T47D (cell line): ENCODE measurements around the gene HSPB1.
"Not testable (repeated sequence)": the region's sequence is repeated elsewhere in the genome, so short reads cannot be mapped to it uniquely, and the experiment has no call there.

Experiments used
- DNase-seq, 2 experiments: peaks; one replicate each; pipeline versions ENCODE4 v3.0.0 to v3.0.0-alpha.2; 2011 to 2012; ENCODE audit warnings: low read depth in 1 of 2, low spot score in 1 of 2
- JUND ChIP-seq: IDR thresholded peaks from 2 replicates; pipeline ENCODE4 v1.6.1; 2012; ENCODE audit warnings: low read depth
- in situ Hi-C: cut with HindIII; loops from 2 replicates; pipeline ENCODE4 v1.10.0; 2016; ENCODE audit warnings: low sequenced_read_pairs, low pct_unique_long_range_greater_than_20kb

Gene HSPB1

DNA sequence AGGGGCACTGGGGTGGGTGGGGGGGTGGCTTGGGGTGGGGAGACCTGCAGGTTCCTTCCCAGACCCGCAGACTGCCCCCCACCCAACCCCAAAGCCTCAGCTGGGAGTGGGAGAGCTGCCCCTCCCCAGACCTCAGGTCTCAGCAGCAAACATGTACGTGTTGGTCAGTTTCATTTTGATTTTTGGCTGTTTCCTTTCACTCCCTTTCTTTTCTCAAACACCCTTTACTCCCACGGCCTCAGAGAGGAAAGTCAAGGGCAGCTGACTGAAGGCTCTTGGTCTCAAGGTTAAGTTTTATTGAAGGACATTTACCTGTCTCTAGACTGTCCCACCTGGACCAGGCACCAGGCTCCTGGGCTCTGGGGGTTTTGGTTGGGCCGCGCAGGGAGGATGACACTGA is 34.1 kb upstream of the HSPB1 start:
- DNase-seq, result no peak
- no peak for TF ChIP-seq JUND
- in situ Hi-C loops, result no loop called here

DNA sequence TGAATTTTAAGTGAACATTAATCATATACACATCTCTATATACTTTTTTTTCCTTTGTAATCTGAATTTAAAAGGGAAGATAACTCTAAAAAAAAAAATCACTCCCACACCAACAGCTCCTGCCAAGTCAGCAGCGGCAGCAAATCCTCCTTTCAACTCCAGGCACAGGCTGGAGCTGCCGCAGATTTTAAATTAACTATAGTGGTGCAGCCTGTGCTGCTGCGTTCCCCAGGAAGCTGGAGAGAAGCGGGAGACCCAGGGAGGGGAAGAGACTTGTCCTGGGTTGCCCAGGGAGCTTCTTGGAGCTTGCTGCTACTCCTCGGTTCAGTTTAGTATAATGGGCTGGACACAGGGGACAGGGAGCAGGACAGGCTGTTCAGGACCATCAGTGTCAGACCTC is 32.6 kb upstream of the HSPB1 start:
- in situ Hi-C loops, result no loop called here
- no peak for DNase-seq
- TF ChIP-seq JUND, result no peak

DNA sequence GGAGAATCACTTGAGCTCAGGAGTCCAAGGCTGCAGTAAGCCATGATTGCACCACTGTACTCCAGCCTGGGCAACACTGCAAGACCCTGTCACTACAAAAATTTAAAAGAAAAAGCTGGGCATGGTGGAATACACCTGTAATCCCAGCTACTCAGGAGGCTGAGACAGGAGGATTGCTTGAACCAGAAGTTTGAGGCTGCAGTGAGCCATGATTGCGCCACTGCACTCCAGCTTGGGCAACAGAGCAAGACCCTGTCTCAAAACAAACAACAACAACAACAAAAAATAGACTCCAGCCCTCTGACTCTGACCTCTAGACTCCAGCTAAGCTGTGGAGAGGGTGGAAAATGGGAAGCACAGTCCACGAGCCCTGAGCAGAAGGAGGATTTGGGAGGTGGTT is 31.1 kb upstream of the HSPB1 start:
- in situ Hi-C loops, DNase-seq: not testable (repeated sequence)

DNA sequence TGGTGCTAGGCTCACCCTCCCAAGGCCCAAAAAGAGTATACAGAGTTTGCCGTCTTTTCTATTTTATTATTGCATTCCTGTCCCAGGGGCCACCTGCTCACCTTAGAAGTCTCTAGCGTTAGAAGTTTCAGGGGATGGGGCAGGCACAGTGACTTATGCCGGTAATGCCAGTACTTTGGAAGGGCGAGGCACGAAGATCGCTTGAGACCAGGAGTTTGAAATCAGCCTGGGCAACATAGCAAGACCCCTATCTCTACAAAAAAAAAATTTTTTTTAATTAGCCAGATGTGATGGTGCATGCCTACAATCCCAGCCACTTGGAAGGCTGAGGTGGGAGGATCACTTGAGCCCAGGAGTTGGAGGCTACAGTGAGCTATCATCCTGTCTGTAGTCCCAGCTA is 30.3 kb upstream of the HSPB1 start:
- in situ Hi-C loops, result no loop called here
- no peak for DNase-seq
- no peak for TF ChIP-seq JUND

DNA sequence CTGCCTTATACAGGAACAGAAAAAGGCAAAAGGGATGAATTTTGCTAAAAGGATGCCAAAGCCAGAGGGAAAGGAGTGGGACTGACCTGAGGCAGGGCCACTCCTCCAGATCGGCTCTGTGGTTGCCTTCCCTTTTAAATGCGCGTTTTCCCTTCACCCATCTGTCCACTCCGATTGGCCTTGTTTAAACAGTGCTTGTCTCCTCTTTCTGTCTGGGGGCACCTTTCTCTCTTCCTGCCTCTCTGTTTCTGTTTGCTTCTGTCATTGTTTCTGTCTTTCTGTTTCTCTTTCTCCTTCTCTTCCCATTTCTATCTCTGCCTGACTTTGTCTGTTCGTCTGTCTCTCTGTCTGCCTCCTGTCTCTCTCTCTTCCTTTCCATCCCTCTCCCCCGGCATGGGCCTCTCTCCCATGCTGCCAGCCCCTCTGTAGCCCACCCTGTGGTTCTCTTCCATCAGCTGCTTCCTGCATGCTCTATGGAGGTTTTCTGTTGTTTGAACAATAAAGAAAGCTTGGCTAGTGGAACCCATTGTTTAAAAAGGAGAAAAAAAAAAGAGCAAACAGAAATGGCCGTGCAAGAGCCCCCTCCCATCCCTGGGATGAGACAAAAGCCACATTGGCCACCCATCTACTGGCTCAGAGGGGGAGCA is 29.5 kb upstream of the HSPB1 start:
- DNase-seq, result no peak
- TF ChIP-seq JUND, result no peak
- in situ Hi-C loops, result no loop called here

DNA sequence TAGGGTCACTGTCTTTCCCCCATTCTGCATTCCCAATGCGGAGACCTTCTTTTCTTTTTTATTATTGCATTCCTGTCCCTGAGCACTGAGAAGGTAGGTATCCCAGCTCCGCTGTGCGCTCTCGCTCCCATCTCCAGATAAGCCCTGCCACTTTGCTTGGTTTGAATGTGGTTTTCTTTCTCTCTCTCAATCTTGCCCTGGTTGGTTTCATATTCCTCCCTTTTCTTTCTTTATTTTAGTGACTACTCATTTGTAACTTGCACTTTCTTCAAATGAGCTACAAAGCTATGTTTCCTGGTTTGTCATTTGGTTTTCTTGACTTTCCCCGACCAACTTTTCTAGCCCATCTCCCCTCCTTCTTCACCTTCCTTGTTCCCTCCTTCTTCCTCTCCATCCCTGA is 29.0 kb upstream of the HSPB1 start:
- in situ Hi-C loops, result no loop called here
- TF ChIP-seq JUND, result no peak

DNA sequence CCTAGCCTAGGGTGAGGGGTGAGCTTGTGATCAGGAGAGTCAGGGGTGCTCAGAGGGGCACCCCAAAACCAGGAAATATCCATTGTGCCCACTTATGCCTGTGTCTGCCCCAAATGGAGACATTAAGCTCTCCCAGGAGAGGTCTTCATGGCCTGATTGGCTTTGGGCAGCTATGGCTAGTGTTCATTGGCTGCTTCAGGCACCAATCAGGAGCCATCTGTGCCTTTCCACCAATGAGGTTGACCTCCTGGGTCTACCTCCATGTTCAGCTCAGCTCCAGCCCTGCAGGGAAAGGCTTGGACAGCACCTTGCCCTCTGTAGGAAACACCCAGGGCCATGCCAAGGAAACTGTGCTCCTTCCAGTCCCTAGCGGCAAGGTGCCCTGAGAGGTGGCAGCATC is 23.9 kb upstream of the HSPB1 start:
- DNase-seq, result peak in 1 of 2 experiments; percentile 77
- in situ Hi-C loops, result no loop called here
- no peak for TF ChIP-seq JUND

More for the DNA sequence above, 29.0 kb upstream of the HSPB1 start:
- no peak for DNase-seq

DNA sequence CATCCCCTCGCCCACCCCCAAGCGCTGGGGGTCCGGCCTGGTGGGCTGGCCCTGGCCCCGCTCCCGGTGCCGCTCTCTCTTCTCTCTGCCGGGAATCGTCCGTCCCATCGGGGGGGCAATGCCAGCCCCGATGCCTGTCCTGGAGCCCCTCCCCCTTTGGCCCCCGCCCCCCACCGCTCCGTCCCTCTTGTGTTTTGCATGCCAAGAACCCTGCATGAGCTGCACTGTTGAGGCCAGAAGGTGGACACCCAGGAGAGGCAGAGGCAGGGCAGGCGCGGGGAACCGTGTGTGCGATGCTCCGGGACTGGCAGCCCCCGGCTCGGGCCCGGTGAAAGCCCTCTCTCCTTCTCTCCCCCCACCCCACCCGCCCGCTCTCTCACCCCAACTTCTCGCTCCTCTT is 22.1 kb upstream of the HSPB1 start:
- TF ChIP-seq JUND, result no peak
- in situ Hi-C loops, result no loop called here
- DNase-seq, result no peak

DNA sequence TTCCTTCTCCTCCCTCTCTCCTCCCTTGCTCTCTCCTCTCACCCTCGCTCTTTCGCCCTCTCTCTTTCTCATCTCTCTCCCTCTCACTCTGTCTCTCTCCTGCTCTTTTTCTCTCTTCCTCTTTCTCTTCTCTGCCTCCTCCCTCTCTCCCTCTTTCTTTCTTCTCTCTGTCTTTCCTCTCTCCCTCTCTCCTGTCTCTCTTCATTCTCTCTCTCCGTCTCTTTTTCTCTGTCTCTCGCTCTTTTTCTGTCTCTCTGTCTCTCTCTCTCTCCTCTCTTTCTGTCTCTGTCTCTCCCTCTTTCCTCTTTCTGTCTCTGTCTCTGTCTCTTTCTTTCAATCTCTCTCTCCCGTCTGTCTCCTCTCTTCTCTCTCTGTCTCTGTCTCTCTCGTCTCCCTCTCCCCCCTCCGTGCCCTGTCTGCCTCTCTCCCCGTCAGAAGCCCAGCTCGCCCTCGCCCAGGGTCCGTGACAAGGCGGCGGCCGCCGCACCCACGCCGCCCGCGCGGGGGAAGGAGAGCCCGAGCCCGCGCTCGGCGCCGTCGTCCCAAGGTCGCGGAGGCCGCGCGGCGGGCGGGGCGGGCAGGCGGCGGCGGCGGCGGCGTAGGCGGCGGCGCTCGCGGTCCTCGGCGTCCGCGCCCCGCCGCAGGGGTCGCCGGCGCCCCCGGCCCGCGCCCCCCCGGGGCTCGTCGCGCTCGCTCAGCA is 21.3 kb upstream of the HSPB1 start:
- in situ Hi-C loops, result no loop called here
- no peak for DNase-seq
- TF ChIP-seq JUND, result no peak

DNA sequence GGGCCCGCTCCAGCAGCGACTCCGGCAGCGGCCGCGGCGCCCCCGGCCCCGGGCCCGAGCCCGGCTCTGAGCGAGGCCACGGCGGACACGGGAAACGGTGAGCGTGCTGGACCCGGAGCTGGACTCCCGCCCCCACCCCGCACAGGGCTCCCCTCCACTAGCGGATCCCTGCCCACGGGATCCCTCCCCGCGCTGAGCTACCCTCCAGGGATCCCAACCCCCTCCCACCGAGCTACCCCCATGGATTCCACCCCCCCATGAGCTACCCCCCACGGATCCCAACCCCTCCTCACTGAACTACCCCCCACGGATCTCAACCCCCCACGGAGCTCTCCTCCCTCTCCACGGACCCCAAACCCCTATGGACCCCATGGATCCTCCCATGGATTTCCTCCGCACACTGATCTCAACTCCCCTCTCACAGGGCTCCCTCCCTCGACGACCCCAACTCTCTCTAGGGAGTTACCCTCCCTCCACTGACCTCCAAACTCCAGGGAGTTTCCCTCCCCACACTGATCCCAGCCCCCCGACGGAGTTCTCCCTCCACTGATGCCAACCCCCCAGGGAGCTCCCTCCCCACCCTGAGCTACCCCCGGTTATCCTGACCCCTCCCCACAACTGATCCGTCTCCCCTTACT is 20.6 kb upstream of the HSPB1 start:
- in situ Hi-C loops, result no loop called here
- no peak for TF ChIP-seq JUND
- DNase-seq, result no peak

DNA sequence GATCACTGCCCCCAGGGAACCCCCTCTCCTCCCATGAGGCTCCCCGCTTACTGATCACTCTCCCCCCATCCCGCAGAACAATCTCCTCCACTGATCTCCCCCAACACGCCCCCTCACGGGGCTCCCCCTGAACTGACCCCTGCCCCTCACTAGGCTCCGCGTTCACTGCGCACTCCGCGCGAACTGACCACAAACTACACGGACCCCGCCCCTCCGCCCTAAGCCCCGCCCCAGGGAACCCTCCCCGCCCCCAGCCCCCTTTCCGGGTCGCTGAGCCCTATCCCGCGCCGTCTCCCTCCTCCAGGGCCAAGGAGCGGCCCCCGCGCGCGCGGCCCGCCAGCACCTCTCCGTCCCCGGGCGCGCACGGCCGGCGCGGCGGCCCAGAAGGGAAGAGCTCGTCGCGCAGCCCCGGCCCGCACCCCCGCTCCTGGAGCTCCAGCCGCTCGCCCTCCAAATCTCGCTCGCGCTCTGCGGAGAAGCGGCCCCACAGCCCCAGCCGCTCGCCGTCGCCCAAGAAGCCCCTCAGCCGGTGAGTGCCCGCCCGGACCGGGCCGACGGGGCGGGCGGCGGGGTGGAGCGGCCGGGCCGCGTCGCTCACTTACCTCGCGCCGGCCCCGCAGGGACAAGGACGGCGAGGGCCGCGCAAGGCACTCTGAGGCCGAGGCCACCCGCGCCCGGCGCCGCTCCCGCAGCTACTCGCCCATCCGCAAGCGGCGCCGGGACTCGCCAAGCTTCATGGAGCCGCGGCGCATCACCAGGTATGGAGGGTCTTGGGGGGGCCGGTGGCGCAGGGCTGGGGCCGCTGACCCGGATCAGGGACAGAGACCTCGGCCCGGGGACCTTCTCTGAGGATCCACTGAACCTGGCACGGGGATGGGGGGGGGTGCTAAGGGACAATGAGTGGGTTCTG is 19.9 kb upstream of the HSPB1 start:
- in situ Hi-C loops, result no loop called here
- DNase-seq, result peak; percentile 47 to 51
- no peak for TF ChIP-seq JUND

DNA sequence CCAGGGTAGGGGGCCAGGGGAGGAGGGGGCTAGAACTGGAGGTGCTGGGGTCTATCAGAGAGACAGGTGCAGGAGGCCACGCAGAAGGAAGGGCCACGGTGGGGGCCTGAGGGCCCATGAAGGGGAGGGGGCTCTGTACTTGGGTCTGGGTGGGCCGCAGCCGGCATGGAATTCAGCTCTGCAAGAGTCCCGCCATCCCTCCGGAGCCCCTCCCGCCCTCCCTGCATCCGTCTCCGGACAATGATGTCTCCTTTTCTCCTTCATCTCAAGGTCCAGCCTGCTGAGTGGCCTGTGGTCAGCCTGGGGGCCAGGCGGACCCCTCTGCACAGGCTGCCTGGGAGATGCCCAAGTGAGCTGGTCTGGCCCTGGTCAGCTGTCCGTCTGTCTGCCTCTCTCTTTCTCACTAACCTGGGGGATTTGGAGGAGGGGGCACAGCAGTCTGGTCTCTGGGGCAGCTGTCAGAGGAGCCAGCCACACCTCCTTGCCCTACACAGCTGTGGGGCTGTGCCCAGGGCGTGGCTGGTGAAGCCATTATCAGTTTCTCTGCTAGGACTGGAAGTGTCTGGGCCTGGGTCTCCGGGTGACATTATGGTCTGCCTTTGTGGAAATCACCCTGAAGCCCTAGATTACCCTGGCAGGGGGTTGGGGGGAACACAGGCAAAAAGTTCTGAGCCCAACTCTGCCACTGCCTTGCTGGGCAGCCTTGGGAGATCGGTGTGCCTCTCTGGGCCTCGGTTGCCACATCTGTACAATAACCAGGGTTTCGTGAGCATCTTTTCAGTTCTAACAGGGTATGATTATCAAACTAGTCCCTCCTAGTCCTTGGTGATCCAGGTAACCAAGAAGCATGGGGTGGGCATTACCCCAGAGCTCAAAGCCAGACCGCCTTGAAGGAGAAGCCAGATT is 19.0 kb upstream of the HSPB1 start:
- in situ Hi-C loops, result no loop called here
- no peak for TF ChIP-seq JUND
- DNase-seq, result no peak
